Left ventricle myocardium inferior (tissue), 1 donor: ENCODE results near the gene ACOXL. TPM values are rescaled to one million over a fixed set of nuclear protein-coding genes. Genes with fewer than 3 reads are reported as not detected.

ENCODE experiments used
- DNase-seq: peaks from one replicate; pipeline ENCODE4 v3.0.0-alpha.2; 2020
- H3K27ac ChIP-seq: fragments of 200-600 bp; replicated peaks from 2 replicates; pipeline ENCODE4 v1.8.0; 2021
- H3K27me3 ChIP-seq: fragments of 200-600 bp; 2 replicates; pipeline ENCODE4 v1.8.0; 2021; ENCODE audit warnings: low read depth
- H3K36me3 ChIP-seq: fragments of 200-600 bp; 2 replicates; pipeline ENCODE4 v1.8.0; 2021
- H3K4me1 ChIP-seq: fragments of 200-600 bp; 2 replicates; pipeline ENCODE4 v1.8.0; 2021
- H3K4me3 ChIP-seq: fragments of 200-600 bp; 2 replicates; pipeline ENCODE4 v1.8.0; 2021; ENCODE audit warnings: mild to moderate bottlenecking, moderate library complexity
- H3K9me3 ChIP-seq: fragments of 200-600 bp; replicated peaks from 2 replicates; pipeline ENCODE4 v1.8.0; 2021
- intact Hi-C: fragments of 100-400 bp; cut with micrococcal nuclease; formaldehyde crosslinking; loops from one replicate; pipeline ENCODE4 v1.11.0; 2022
- total RNA-seq: library from RNA; stranded (reverse); fragmentation: NEBNext Ultra II Directional; extraction: Animal tissue kit (Norgen Biotek cat#: 25700); gene quantifications from one replicate; pipeline ENCODE4 v1.2.1, GENCODE V29; 2021
- TF ChIP-seq, protein P1 (sequence below): fragments of 200-600 bp; IDR thresholded peaks from 2 replicates; pipeline ENCODE4 v1.8.0; 2021; ENCODE audit warnings: antibody characterized with exemption, mild to moderate bottlenecking, borderline replicate concordance
- donor health status: DM: no; HTN: yes; CAD: no; lungs with severe emphysema.

The ACOXL gene
- total RNA-seq, 1 donor from 2014 or later, result not detected

DNA sequence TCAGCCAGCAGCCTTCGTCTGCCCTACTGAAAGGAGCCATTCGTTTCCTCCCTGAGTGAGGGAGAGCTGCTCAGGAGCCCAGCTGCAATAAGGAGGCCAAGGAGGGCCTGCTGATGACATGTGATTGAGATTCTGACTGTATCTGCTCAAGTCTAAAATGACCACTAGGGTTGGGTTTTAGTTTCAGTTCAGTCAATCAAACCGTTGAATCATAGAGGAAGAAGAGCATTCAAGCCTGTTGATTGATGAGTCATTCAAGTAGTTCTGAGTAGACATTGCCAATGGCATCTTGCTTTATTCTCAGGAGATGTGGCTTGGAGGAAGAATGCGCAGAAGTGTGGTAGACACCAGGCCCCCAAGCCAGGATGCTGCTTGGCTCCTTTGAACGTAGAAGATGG, 368.4 kb downstream of the ACOXL start:
- Histone ChIP-seq H3K4me3 (no peak overlapping the region), H3K36me3 (no peaks in the 10 kb centered on the region), H3K9me3 (no peaks in the 10 kb centered on the region), H3K4me1 (no peaks in the 10 kb centered on the region), H3K27me3 (no peaks in the 10 kb centered on the region), H3K27ac (no peak overlapping the region)
- TF ChIP-seq, protein P1, sequence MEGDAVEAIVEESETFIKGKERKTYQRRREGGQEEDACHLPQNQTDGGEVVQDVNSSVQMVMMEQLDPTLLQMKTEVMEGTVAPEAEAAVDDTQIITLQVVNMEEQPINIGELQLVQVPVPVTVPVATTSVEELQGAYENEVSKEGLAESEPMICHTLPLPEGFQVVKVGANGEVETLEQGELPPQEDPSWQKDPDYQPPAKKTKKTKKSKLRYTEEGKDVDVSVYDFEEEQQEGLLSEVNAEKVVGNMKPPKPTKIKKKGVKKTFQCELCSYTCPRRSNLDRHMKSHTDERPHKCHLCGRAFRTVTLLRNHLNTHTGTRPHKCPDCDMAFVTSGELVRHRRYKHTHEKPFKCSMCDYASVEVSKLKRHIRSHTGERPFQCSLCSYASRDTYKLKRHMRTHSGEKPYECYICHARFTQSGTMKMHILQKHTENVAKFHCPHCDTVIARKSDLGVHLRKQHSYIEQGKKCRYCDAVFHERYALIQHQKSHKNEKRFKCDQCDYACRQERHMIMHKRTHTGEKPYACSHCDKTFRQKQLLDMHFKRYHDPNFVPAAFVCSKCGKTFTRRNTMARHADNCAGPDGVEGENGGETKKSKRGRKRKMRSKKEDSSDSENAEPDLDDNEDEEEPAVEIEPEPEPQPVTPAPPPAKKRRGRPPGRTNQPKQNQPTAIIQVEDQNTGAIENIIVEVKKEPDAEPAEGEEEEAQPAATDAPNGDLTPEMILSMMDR, result no peak
- no peak for DNase-seq
- intact Hi-C loops, result no loop called here

DNA sequence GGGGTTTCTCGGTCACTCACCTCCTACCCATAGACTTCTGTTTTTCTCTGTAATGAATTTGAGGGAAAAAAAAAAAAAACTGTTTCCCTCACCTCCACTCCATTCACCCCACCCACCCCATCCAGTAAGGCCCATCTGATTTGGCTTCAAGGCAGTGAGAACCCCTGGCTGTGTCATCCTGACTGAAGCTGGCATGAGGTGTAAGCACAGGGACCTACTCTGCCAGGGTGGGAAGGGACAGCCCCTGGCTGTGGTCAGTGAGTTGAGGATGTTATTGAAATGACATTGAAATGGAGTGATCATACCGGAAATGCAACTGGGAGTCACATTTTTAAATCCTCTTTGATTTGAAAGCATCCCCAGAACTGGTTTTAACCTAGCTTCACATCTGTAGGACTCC, 369.2 kb downstream of the ACOXL start:
- Histone ChIP-seq H3K4me3 (no peak overlapping the region), H3K36me3 (no peaks in the 10 kb centered on the region), H3K27ac (no peak overlapping the region), H3K4me1 (no peaks in the 10 kb centered on the region), H3K9me3 (no peaks in the 10 kb centered on the region), H3K27me3 (no peaks in the 10 kb centered on the region)
- intact Hi-C loops, result no loop called here
- TF ChIP-seq, protein P1, result no peak
- DNase-seq, result no peak

DNA sequence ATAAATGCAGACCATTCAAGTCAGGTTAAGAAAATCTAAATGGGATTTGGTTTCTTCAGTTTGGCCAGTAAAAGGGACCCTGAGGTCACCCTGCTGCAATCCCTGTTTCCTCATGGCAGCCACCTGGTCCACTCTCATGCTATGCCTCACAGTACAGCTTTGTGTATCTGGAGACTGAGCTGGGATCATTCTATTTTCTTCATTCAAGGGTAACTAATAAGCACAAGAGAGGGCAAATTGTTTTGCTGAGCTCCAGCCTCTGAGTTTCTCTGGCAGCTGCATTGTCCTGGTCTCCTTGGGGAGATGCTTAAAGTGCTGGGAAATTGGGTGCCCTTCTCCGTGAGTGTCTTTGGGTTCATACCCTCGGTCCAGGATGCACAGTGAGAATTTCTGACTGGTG, 369.8 kb downstream of the ACOXL start:
- H3K4me1 ChIP-seq, result no peaks in the 10 kb centered on the region
- no peak overlapping the region for H3K4me3 ChIP-seq
- H3K27ac ChIP-seq, result no peak overlapping the region
- no peaks in the 10 kb centered on the region for H3K36me3 ChIP-seq
- TF ChIP-seq, protein P1, result no peak
- no peak for DNase-seq
- no peaks in the 10 kb centered on the region for H3K9me3 ChIP-seq
- intact Hi-C loops, result no loop called here
- H3K27me3 ChIP-seq, result no peaks in the 10 kb centered on the region

DNA sequence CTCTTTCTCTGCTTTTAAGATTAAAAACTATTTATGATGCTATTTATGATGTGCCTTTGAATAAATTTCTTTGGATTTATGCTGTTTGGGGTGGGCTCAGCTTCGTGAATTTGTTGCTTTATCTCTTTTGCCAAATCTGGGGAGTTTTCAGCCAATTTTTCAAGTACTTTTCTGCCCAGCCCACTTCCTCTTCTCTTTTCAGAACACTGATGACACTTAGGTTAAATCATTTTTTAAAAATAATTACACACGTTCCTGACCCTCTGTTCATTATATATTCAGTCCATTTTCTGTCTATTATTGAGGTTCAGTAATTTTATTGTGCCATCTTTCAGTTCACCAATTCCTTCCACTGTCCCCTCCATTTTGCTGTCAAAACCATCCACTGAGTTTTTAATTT, 373.6 kb downstream of the ACOXL start:
- Histone ChIP-seq H3K4me1 (no peaks in the 10 kb centered on the region), H3K9me3 (no peaks in the 10 kb centered on the region), H3K4me3 (no peak overlapping the region), H3K36me3 (no peaks in the 10 kb centered on the region), H3K27ac (no peak overlapping the region), H3K27me3 (peaks cover 12% of the 10 kb centered on the region)
- intact Hi-C loops, result no loop called here
- TF ChIP-seq, protein P1, result no peak
- DNase-seq, result no peak

DNA sequence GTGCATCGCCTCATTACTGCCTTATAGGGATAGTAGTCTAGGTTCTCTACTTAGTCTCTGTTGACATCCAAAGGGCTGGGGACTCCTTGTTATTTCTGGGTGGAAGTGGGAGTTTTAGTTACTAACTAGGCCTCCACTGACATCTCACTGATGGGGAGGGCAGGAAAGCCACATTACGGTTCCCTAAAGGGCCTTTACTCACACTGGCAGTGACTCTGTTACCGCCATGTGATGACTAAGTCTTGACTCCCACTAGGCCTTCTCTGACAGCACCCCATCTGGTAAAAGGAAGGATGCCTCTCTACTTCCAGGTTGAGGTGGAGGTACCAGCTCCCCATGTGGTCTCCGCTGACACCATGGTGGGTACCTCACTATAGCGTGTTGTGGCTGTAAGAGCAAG, 374.3 kb downstream of the ACOXL start:
- Histone ChIP-seq H3K36me3 (no peaks in the 10 kb centered on the region), H3K27ac (no peak overlapping the region), H3K4me1 (no peaks in the 10 kb centered on the region), H3K4me3 (no peak overlapping the region), H3K27me3 (peaks cover 20% of the 10 kb centered on the region), H3K9me3 (no peaks in the 10 kb centered on the region)
- DNase-seq, result no peak
- intact Hi-C loops, result no loop called here
- TF ChIP-seq, protein P1, result no peak
